K562 (cell line): ENCODE results near the gene C1orf116. TPM values are rescaled to one million over a fixed set of nuclear protein-coding genes. Genes with fewer than 3 reads are reported as not detected.

ENCODE experiments used
- ATAC-seq: fragments of 200-7000 bp; cut with Tn5 transposase; 3 replicates; pipeline ENCODE4 v1.9.1; 2020; ENCODE audit warnings: moderate library complexity
- BruUV-seq: library from RNA; stranded (reverse); fragments of 400-500 nt; replicated peaks from 2 replicates; lab custom pipeline; 2021; lab: Mats Ljungman, UMichigan
- CTCF ChIA-PET: fragments of 300-600 bp; formaldehyde crosslinking; extraction: SDS; loops from one replicate; lab custom pipeline; 2021; ENCODE audit warnings: low intra/inter-chr PET ratio; lab: Yijun Ruan, JAX
- POLR2A ChIA-PET: fragments of 300-600, 350-650 bp; sonication (Branson Sonifier 250); formaldehyde crosslinking; extraction: SDS; loops from one replicate; lab custom pipeline; 2021; ENCODE audit warnings: antibody characterized with exemption, inconsistent platforms; lab: Yijun Ruan, JAX
- DNase-seq, 4 experiments: peaks; one replicate each; pipeline versions ENCODE4 v3.0.0 to v3.0.0-alpha.2; 2011 to 2018; ENCODE audit warnings: low spot score in 3 of 4, mixed read lengths in 3 of 4; ENCODE audit errors: extremely low read depth in 1 of 4
- FAIRE-seq: peaks from 2 replicates; lab custom pipeline; 2011; peaks lifted over from hg19 to GRCh38; lab: Jason Lieb, UNC
- H2AFZ ChIP-seq: 2 replicates; pipeline ENCODE4 v1.6.0; 2011; ENCODE audit warnings: low read depth, low read length, control low read depth, inconsistent platforms
- H3K27ac ChIP-seq: fragments of 200-600 bp; 3 replicates; pipeline ENCODE4 v1.8.0; 2011; ENCODE audit warnings: low read depth, mild to moderate bottlenecking, control low read depth, inconsistent platforms, low read length, moderate library complexity, mixed read lengths; ENCODE audit errors: extremely low read depth
- H3K27me3 ChIP-seq, 2 experiments: fragments of 300-600 bp in 1 of 2; 2 replicates in 1 of 2; 3 replicates in 1 of 2; pipeline versions ENCODE4 v1.6.0 to v1.8.0; 2011; ENCODE audit warnings: inconsistent platforms in 2 of 2, low read length in 2 of 2, mild to moderate bottlenecking in 1 of 2, mixed read lengths in 1 of 2, moderate library complexity in 1 of 2; ENCODE audit not compliant: control insufficient read depth in 2 of 2, insufficient read depth in 2 of 2
- H3K36me3 ChIP-seq: fragments of 300-600 bp; 3 replicates; pipeline ENCODE4 v1.8.0; 2011; ENCODE audit warnings: mild to moderate bottlenecking, low read length, inconsistent platforms; ENCODE audit not compliant: control insufficient read depth, insufficient read depth
- H3K4me1 ChIP-seq, 2 experiments: fragments of 200-600 bp in 1 of 2; replicated peaks in 1 of 2; 2 replicates in 1 of 2; 3 replicates in 1 of 2; pipeline versions ENCODE4 v1.5.1 to v1.8.0; 2011; ENCODE audit warnings: inconsistent platforms in 2 of 2, low read length in 2 of 2, mild to moderate bottlenecking in 1 of 2, mixed read lengths in 1 of 2, moderate library complexity in 1 of 2; ENCODE audit not compliant: control insufficient read depth in 2 of 2, insufficient read depth in 2 of 2
- H3K4me2 ChIP-seq: 2 replicates; pipeline ENCODE4 v1.6.1; 2011; ENCODE audit warnings: low read length, control low read depth, inconsistent platforms, mixed read lengths; ENCODE audit not compliant: insufficient read depth
- H3K4me3 ChIP-seq: fragments of 200-600 bp; sonication (generic), shearing (Covaris generic); 2 replicates; pipeline ENCODE4 v1.5.1; 2016; ENCODE audit warnings: control low read depth, inconsistent platforms
- H3K79me2 ChIP-seq: fragments of 200-600 bp; 3 replicates; pipeline ENCODE4 v1.8.0; 2011; ENCODE audit warnings: low read length, inconsistent platforms; ENCODE audit not compliant: control insufficient read depth, insufficient read depth
- H3K9ac ChIP-seq, 2 experiments: 2 replicates each; pipeline versions ENCODE4 v1.6.0 to v1.6.1; 2011; ENCODE audit warnings: low read depth in 2 of 2, low read length in 2 of 2, control low read depth in 1 of 2, inconsistent platforms in 1 of 2, mild to moderate bottlenecking in 1 of 2, mixed read lengths in 1 of 2; ENCODE audit not compliant: insufficient read depth in 1 of 2
- H3K9me1 ChIP-seq: one replicate; pipeline ENCODE4 v1.6.0; 2011; ENCODE audit warnings: inconsistent platforms, mild to moderate bottlenecking, low read length, moderate library complexity; ENCODE audit not compliant: control insufficient read depth, insufficient read depth
- H3K9me3 ChIP-seq: replicated peaks from 2 replicates; pipeline ENCODE4 v1.5.1; 2011; ENCODE audit warnings: low read depth, low read length, inconsistent platforms; ENCODE audit not compliant: control insufficient read depth, insufficient read depth
- H4K20me1 ChIP-seq: replicated peaks from 2 replicates; pipeline ENCODE4 v1.6.1; 2011; ENCODE audit warnings: low read length, inconsistent platforms, mixed read lengths; ENCODE audit not compliant: control insufficient read depth, insufficient read depth
- GABPB2 ChIP-seq: fragments of 250-450 bp; sonication (Bioruptor Pico); conservative IDR thresholded peaks from 2 replicates; pipeline ENCODE4 v1.5.1; 2021; ENCODE audit warnings: mild to moderate bottlenecking
- HDAC6 ChIP-seq: IDR thresholded peaks from 2 replicates; pipeline ENCODE4 v1.6.1; 2012; ENCODE audit warnings: low read depth, mild to moderate bottlenecking, control low read depth, inconsistent platforms, low read length, moderate library complexity
- MEF2A ChIP-seq: IDR thresholded peaks from 2 replicates; pipeline ENCODE4 v1.6.1; 2011; ENCODE audit warnings: low read depth, mild to moderate bottlenecking, low read length, moderate library complexity; ENCODE audit not compliant: control insufficient read depth
- MTA3 ChIP-seq: fragments of 450-650 bp; formaldehyde crosslinking; IDR thresholded peaks from 2 replicates; pipeline ENCODE4 v1.6.1; 2017; ENCODE audit warnings: mild to moderate bottlenecking, borderline replicate concordance
- RBM25 ChIP-seq: fragments of 200-400 bp; formaldehyde crosslinking; IDR thresholded peaks from 2 replicates; pipeline ENCODE4 v1.6.1; 2018; ENCODE audit warnings: low read length, low read depth, moderate library complexity; ENCODE audit not compliant: severe bottlenecking
- RUNX1 ChIP-seq: sonication (generic); IDR thresholded peaks from 2 replicates; pipeline ENCODE4 v1.6.1; 2016; ENCODE audit warnings: antibody characterized with exemption, low read depth
- TOE1 ChIP-seq, 2 experiments: fragments of 450-650 bp in 1 of 2; sonication (generic) in 1 of 2; formaldehyde crosslinking in 1 of 2; IDR thresholded peaks; 2 replicates each; pipeline versions ENCODE4 v1.7.1 to v1.8.0; 2016 to 2022; ENCODE audit warnings: borderline replicate concordance in 2 of 2, mild to moderate bottlenecking in 2 of 2, antibody characterized with exemption in 1 of 2, inconsistent platforms in 1 of 2, low read depth in 1 of 2, missing genetic modification reagents in 1 of 2, moderate library complexity in 1 of 2
- ZBTB8A ChIP-seq: fragments of 450-650 bp; IDR thresholded peaks from 2 replicates; pipeline ENCODE4 v1.6.1; 2018; ENCODE audit warnings: mild to moderate bottlenecking, moderate library complexity; ENCODE audit not compliant: partially characterized antibody
- ZNF707 ChIP-seq: fragments of 250-450 bp; sonication (Bioruptor Pico); conservative IDR thresholded peaks from 2 replicates; pipeline ENCODE4 v1.8.0; 2022; ENCODE audit warnings: inconsistent platforms, mild to moderate bottlenecking, moderate library complexity
- WGBS: fragments of 100-300 bp; shearing (Covaris generic); methylation state at CpG from one replicate; pipeline ENCODE4 v1.1.6; 2016; ENCODE audit warnings: low coverage, mixed read lengths; ENCODE audit not compliant: insufficient coverage; ENCODE audit errors: missing lambda C conversion rate; 5-methylcytosine and 5-hydroxymethylcytosine counted together
- in situ Hi-C: fragments of 300-500 bp; cut with MboI; formaldehyde crosslinking; loops from 4 replicates; pipeline ENCODE4 v1.15.0; 2018; ENCODE audit warnings: inconsistent platforms, mixed read lengths
- intact Hi-C: fragments of 100-400 bp; cut with micrococcal nuclease; formaldehyde crosslinking; loops from 2 replicates; pipeline ENCODE4 v1.14.2; 2022
- polyA plus RNA-seq, 8 experiments: library from polyadenylated mRNA; depleted of rRNA in 4 of 8; stranded (reverse) in 5 of 8; unstranded in 3 of 8; fragments of >200 nt; fragmentation: Nextera tagmentation in 2 of 8; fragmentation: Illumina TruSeq in 1 of 8; extraction: Ambion mirVana in 2 of 8; extraction: Trizol in 1 of 8; gene quantifications; 2 replicates each; pipeline versions ENCODE4 v1.2.1 to v1.2.3, GENCODE V29; 2011 to 2014; ENCODE audit warnings: inconsistent platforms in 1 of 8, missing spikeins in 1 of 8
- total RNA-seq, 7 experiments: library from RNA; depleted of rRNA in 6 of 7; stranded (reverse); fragments of >200 nt in 6 of 7; fragmentation: Illumina TruSeq in 2 of 7; extraction: Trizol in 2 of 7; gene quantifications; 2 replicates each; pipeline versions ENCODE4 v1.2.1 to v1.2.3, GENCODE V29; 2011 to 2021; ENCODE audit warnings: low replicate concordance in 1 of 7
- TF ChIP-seq, protein P1 (sequence below), 2 experiments: fragments of 450-650 bp; IDR thresholded peaks; 2 replicates each; pipeline ENCODE4 v1.6.1; 2018; ENCODE audit warnings: mild to moderate bottlenecking in 2 of 2, low read depth in 1 of 2; ENCODE audit not compliant: partially characterized antibody in 2 of 2

Gene C1orf116
- total and polyA plus RNA-seq, 9 of the 15 experiments (the other 6 are each of a cell fraction or from before 2014, with no cell fraction given), result 0.62 to 3.0 (median 0.95) TPM

DNA sequence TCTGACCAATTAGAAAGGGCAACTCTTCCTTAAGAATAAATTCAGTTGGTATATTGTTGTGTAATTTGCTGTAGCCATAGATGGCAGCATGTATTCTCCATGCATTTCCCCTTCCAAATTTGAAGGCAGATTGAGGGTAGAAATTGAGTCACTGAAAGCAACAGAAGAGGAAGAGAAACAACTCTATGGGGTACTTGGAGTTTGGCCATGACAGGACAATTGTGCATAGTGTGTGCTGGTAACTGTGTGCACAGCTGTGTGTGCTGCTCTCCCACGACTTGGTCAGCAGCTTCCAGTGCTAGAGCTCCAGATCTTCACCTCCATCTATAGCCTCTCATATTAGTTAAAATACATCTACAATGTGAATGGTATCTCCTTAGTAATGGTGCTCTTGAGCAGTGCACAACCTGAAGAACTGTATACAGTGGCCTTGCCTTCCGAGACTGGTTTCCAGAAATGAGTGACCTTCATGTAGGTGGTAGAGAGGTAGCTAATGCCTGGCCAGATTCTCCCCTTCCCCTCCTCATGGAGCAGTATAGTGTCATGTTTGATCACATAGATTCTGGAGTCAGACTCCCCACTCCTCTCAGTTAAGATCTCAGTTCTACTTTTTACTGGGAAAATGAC lies 61.4 kb downstream of the C1orf116 start:
- in situ Hi-C loops, result no loop called here
- TF ChIP-seq RBM25 (peak; percentile 21), TOE1 (IDR thresholded peaks at IDR 0.05; ENCODE audit: borderline replicate concordance) (no peak), TOE1 (CRISPR knock-in tag; IDR thresholded peaks at IDR 0.05; ENCODE audit: borderline replicate concordance, low read depth) (no peak)
- Histone ChIP-seq H3K9me1 (no peaks in the 10 kb centered on the region), H3K4me3 (no peak overlapping the region), H2AFZ (no peak overlapping the region), H3K9me3 (no peaks in the 10 kb centered on the region), H3K27ac (no peak overlapping the region), H3K27me3 (peaks cover 12 to 21% of the 10 kb centered on the region in 2 experiments; a peak in 4 of 5 replicates), H3K36me3 (no peaks in the 10 kb centered on the region), H4K20me1 (no peaks in the 10 kb centered on the region), H3K4me1 (no peaks in the 10 kb centered on the region; a peak in 1 of 5 replicates), H3K4me2 (no peak overlapping the region), H3K9ac (no peak overlapping the region), H3K79me2 (no peaks in the 10 kb centered on the region)
- POLR2A ChIA-PET, result interaction anchor here (0.7 to 1.5 kb wide), 3 partner anchors 9 to 27 kb away, joined by 3 to 7 read pairs (median 4); no protein-coding TSS in a partner anchor
- no peak for ATAC-seq
- no TSS peak for BruUV-seq
- intact Hi-C loops, result loop anchor here (10.0 kb wide), 1 partner anchor 476 kb away; no protein-coding TSS in a partner anchor
- no peak for DNase-seq
- CTCF ChIA-PET, result no interaction called here
- 13% methylated on average over 2 of the region's 2 CpGs for WGBS
- FAIRE-seq, result no peak

DNA sequence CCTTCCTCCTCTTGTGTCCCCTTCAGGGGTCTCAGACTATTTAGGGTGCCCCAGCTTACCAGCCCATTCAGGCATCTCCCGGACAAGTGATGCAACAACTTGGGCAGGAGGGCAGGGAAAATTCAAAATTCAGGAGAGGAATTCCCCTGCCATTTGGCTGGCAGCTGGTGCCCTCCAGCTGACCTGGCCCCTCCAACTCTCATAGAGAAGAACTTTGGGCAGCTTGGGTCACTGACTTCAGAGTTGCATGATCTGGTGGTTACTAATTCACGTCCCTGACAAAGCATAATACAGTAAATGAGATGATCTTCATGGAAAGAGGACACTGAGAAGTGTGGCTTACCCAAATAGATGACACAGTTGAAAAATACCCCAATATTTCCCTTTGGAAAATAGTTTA lies 62.1 kb downstream of the C1orf116 start, which contains the start of gene FCAMR:
FCAMR (minus strand) TSS at position 15 of the 400 bp plus-strand sequence. CDS start 335 bp downstream, outside the sequence.
- no peaks in the 10 kb centered on the region for H3K9me1 ChIP-seq
- no peaks in the 10 kb centered on the region for H4K20me1 ChIP-seq
- in situ Hi-C loops, result no loop called here
- ChIA-PET CTCF (no interaction called here), POLR2A (interaction anchor here (0.7 to 1.5 kb wide), 2 partner anchors 9 to 28 kb away, joined by 4 to 7 read pairs; no protein-coding TSS in a partner anchor)
- H3K4me2 ChIP-seq, result no peak within 1 kb of the TSS
- no peak for ATAC-seq
- no peak within 1 kb of the TSS for H3K9ac ChIP-seq
- 0% methylated on average over 2 of the region's 2 CpGs for WGBS
- H3K9me3 ChIP-seq, result no peaks in the 10 kb centered on the region
- H3K79me2 ChIP-seq, result no peaks in the 10 kb centered on the region
- H3K27me3 ChIP-seq, result peaks cover 12 to 21% of the 10 kb centered on the region in 2 experiments; a peak in 4 of 5 replicates
- no peak within 1 kb of the TSS for H2AFZ ChIP-seq
- H3K27ac ChIP-seq, result no peak within 1 kb of the TSS
- DNase-seq, result no peak
- no peaks in the 10 kb centered on the region for H3K36me3 ChIP-seq
- no peak for FAIRE-seq
- no TSS peak for BruUV-seq
- no peak within 1 kb of the TSS for H3K4me3 ChIP-seq
- intact Hi-C loops, result loop anchor here (10.0 kb wide), 1 partner anchor 476 kb away; no protein-coding TSS in a partner anchor
- no peaks in the 10 kb centered on the region; a peak in 1 of 5 replicates for H3K4me1 ChIP-seq
- TF ChIP-seq MEF2A, result no peak
- TF ChIP-seq, protein P1, sequence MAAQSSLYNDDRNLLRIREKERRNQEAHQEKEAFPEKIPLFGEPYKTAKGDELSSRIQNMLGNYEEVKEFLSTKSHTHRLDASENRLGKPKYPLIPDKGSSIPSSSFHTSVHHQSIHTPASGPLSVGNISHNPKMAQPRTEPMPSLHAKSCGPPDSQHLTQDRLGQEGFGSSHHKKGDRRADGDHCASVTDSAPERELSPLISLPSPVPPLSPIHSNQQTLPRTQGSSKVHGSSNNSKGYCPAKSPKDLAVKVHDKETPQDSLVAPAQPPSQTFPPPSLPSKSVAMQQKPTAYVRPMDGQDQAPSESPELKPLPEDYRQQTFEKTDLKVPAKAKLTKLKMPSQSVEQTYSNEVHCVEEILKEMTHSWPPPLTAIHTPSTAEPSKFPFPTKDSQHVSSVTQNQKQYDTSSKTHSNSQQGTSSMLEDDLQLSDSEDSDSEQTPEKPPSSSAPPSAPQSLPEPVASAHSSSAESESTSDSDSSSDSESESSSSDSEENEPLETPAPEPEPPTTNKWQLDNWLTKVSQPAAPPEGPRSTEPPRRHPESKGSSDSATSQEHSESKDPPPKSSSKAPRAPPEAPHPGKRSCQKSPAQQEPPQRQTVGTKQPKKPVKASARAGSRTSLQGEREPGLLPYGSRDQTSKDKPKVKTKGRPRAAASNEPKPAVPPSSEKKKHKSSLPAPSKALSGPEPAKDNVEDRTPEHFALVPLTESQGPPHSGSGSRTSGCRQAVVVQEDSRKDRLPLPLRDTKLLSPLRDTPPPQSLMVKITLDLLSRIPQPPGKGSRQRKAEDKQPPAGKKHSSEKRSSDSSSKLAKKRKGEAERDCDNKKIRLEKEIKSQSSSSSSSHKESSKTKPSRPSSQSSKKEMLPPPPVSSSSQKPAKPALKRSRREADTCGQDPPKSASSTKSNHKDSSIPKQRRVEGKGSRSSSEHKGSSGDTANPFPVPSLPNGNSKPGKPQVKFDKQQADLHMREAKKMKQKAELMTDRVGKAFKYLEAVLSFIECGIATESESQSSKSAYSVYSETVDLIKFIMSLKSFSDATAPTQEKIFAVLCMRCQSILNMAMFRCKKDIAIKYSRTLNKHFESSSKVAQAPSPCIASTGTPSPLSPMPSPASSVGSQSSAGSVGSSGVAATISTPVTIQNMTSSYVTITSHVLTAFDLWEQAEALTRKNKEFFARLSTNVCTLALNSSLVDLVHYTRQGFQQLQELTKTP (IDR thresholded peaks at IDR 0.05; ENCODE audit: low read depth in 1 of 2, partially characterized antibody in 2 of 2), result no peak
- no peak for TF ChIP-seq HDAC6
- no peak for TF ChIP-seq MTA3
- TF ChIP-seq RUNX1, result no peak
- TF ChIP-seq GABPB2 (CRISPR knock-in tag), result no peak
- TF ChIP-seq ZNF707 (CRISPR knock-in tag), result no peak
- TF ChIP-seq ZBTB8A, result no peak
